GM12801 (cell line): ENCODE measurements around the gene POU6F2.

Experiments used
- CTCF ChIP-seq: IDR thresholded peaks from one replicate; pipeline ENCODE4 v1.5.1; 2011; ENCODE audit warnings: control low read depth; ENCODE audit not compliant: insufficient read length; ENCODE audit errors: extremely low read depth

POU6F2 gene

GRCh38 chr7:39405581-39405980 is 427.9 kb downstream of the POU6F2 start:
- no peak for TF ChIP-seq CTCF

- TF ChIP-seq CTCF: no peak
These were observed 428.8 kb downstream of the POU6F2 start for GRCh38 chr7:39406467-39406866.

- no peak for TF ChIP-seq CTCF
These were observed 429.4 kb downstream of the POU6F2 start for GRCh38 chr7:39407137-39407536.

DNA sequence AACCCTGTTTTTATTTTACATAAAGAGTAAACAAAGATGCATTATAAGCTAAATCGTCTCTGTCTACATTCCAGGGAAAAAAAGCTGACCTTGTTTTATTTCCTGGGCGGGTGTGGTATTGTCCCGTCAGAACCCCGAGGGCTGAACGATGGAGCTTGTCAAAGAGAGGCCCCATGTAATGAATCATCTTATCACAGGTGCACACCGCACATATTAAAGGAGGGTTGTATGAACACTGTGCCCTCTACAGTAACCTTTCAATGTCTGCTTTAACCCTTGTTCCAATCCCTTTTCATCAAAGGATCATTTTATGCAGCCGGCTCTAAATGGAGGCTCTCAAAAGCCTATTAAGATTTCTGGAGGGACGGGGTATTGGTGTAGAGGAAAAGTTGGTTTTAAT is 430.0 kb downstream of the POU6F2 start:
- no peak for TF ChIP-seq CTCF

GRCh38 chr7:39408906-39409305 is 431.2 kb downstream of the POU6F2 start:
- TF ChIP-seq CTCF: no peak

DNA sequence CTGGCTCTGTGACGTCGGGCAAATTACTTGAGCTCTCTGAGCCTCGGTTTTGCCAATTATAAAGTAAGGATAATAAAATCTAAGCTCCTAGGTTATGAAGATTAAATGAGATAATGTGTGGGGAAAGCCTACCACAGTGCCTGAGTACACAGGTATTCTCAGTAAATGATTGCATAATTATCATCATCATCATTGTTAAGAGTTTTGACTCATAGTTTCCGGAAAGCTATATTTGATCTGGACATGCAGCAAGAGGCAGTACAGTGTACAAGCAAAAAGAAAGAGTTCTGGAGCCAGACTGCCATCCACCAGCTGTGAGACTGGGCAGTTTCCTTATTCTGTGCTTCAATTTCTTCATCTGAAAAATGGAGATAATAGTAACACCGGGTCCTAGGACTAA is 432.9 kb downstream of the POU6F2 start:
- TF ChIP-seq CTCF: no peak

- TF ChIP-seq CTCF: no peak
These were observed 436.0 kb downstream of the POU6F2 start for GRCh38 chr7:39413636-39414223.
